IPS DF 6.9 (cell line): Measurements from ENCODE around the gene TAOK2.
"Not testable (repeated sequence)": the region's sequence is repeated elsewhere in the genome, so short reads cannot be mapped to it uniquely, and the experiment has no call there.

Experiments
- DNase-seq: peaks from one replicate; pipeline ENCODE4 v3.0.0-alpha.2; 2013; ENCODE audit warnings: low read depth, low spot score
- H3K27ac ChIP-seq: one replicate; pipeline ENCODE4 v1.5.1; 2013; ENCODE audit warnings: low read length, control low read depth
- H3K27me3 ChIP-seq: 2 replicates; pipeline ENCODE4 v1.6.1; 2013; ENCODE audit warnings: mild to moderate bottlenecking, low read length; ENCODE audit not compliant: control insufficient read depth, insufficient read depth
- H3K36me3 ChIP-seq: 2 replicates; pipeline ENCODE4 v1.6.1; 2013; ENCODE audit warnings: low read length; ENCODE audit not compliant: control insufficient read depth, insufficient read depth
- H3K4me1 ChIP-seq: 2 replicates; pipeline ENCODE4 v1.6.1; 2013; ENCODE audit warnings: low read length; ENCODE audit not compliant: control insufficient read depth, insufficient read depth
- H3K4me3 ChIP-seq: 2 replicates; pipeline ENCODE4 v1.5.1; 2013; ENCODE audit warnings: mild to moderate bottlenecking, low read length
- H3K9me3 ChIP-seq: 2 replicates; pipeline ENCODE4 v1.6.1; 2013; ENCODE audit warnings: low read length, inconsistent platforms; ENCODE audit not compliant: control insufficient read depth, insufficient read depth
- WGBS: extraction: QIAGEN DNeasy Blood & Tissue Kit; methylation state at CpG from one replicate; pipeline ENCODE4 v1.1.7; 2013; ENCODE audit warnings: mixed read lengths, missing lambda C conversion rate; ENCODE audit not compliant: insufficient read length, insufficient coverage; 5-methylcytosine and 5-hydroxymethylcytosine counted together

Gene TAOK2

DNA sequence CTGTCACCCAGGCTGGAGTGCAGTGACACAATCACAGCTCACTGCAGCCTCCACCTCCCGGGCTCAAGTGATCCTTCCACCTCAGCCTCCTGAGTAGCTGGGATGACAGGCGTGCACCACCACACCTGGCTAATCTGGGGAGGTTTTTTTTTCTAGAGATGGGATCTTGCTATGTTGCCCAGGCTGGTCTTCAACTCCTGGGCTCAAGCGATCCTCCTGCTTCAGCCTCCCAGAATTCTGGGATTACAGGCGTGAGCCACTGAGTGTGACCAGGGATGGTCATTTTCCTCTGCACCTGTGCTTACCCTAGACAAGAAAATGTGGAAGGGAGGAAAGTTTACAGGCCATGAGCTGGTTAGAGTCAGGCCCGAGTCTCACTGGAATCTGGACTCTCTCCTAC is 67.0 kb downstream of the TAOK2 start:
- no CpG with 5 or more reads among the region's 5 CpGs for WGBS
- H3K27ac ChIP-seq, H3K36me3 ChIP-seq, H3K9me3 ChIP-seq, H3K4me3 ChIP-seq, DNase-seq, H3K4me1 ChIP-seq, H3K27me3 ChIP-seq: not testable (repeated sequence)

DNA sequence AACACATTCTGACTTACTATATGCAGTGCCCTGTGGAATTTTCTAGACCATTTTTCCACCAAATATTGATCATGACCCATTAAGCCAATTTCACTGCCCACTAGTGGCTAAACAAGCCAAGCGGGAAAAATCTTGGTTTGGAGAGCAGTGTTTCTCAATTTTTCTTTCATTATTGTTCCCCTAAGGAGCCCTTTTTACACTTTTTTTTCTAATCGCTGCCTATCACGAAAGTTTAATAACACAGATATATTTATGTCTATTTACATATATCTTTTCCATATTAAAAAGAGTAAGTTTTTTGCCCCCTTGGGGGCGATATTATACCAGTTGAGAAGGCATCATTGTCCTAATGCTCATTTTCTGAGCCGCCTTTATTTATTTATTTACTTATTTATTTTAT is 68.2 kb downstream of the TAOK2 start:
- Histone ChIP-seq H3K9me3 (no peaks in the 10 kb centered on the region), H3K4me3 (no peak overlapping the region), H3K4me1 (no peaks in the 10 kb centered on the region), H3K27ac (no peak overlapping the region), H3K27me3 (no peaks in the 10 kb centered on the region), H3K36me3 (no peaks in the 10 kb centered on the region)
- DNase-seq, result no peak
- no CpG with 5 or more reads among the region's 5 CpGs for WGBS
